ENCODE data around the gene WDTC1.

Gene WDTC1

GRCh38 chr1:27339213-27339612 is 104.8 kb downstream of the WDTC1 start:
- H3K4me2 ChIP-seq (ENCODE audit: low read depth, low read length) = no peak overlapping the region
- no peaks in the 10 kb centered on the region for H3K79me2 ChIP-seq (ENCODE audit: low read length)
- no peak overlapping the region for H3K27ac ChIP-seq (ENCODE audit: low read length)
- no peaks in the 10 kb centered on the region for H4K20me1 ChIP-seq (ENCODE audit: insufficient read depth, low read length)
- no peak overlapping the region for H3K9ac ChIP-seq (ENCODE audit: low read length)
- no peak overlapping the region for H2AFZ ChIP-seq (ENCODE audit: low read length)
- TF ChIP-seq, protein P1, sequence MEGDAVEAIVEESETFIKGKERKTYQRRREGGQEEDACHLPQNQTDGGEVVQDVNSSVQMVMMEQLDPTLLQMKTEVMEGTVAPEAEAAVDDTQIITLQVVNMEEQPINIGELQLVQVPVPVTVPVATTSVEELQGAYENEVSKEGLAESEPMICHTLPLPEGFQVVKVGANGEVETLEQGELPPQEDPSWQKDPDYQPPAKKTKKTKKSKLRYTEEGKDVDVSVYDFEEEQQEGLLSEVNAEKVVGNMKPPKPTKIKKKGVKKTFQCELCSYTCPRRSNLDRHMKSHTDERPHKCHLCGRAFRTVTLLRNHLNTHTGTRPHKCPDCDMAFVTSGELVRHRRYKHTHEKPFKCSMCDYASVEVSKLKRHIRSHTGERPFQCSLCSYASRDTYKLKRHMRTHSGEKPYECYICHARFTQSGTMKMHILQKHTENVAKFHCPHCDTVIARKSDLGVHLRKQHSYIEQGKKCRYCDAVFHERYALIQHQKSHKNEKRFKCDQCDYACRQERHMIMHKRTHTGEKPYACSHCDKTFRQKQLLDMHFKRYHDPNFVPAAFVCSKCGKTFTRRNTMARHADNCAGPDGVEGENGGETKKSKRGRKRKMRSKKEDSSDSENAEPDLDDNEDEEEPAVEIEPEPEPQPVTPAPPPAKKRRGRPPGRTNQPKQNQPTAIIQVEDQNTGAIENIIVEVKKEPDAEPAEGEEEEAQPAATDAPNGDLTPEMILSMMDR (IDR thresholded peaks at IDR 0.05; ENCODE audit: low read length) = no peak
- TF ChIP-seq EZH2phosphoT487 (IDR thresholded peaks at IDR 0.05; ENCODE audit: low read length) (no peak), EZH2 (optimal IDR thresholded peaks at IDR 0.05; ENCODE audit: low read depth, low read length) (no peak)
- no peak overlapping the region for H3K4me3 ChIP-seq (ENCODE audit: low read length)
- H3K27me3 ChIP-seq (replicated peaks; ENCODE audit: insufficient read depth, low read length) = no peaks in the 10 kb centered on the region
- peaks cover 13% of the 10 kb centered on the region for H3K4me1 ChIP-seq (ENCODE audit: low read length)
- no peaks in the 10 kb centered on the region; the same call in 1 of the 2 replicates for H3K36me3 ChIP-seq (replicated peaks; ENCODE audit: insufficient read depth, low read length)
- H3K9me3 ChIP-seq (replicated peaks; ENCODE audit: insufficient read depth, low read length) = no peaks in the 10 kb centered on the region
- no peaks in the 10 kb centered on the region for H3F3A ChIP-seq (ENCODE audit: insufficient read depth, low read length)
- no peak for DNase-seq
- H3K9me2 ChIP-seq (replicated peaks; ENCODE audit: insufficient read depth, low read length) = no peaks in the 10 kb centered on the region

DNA sequence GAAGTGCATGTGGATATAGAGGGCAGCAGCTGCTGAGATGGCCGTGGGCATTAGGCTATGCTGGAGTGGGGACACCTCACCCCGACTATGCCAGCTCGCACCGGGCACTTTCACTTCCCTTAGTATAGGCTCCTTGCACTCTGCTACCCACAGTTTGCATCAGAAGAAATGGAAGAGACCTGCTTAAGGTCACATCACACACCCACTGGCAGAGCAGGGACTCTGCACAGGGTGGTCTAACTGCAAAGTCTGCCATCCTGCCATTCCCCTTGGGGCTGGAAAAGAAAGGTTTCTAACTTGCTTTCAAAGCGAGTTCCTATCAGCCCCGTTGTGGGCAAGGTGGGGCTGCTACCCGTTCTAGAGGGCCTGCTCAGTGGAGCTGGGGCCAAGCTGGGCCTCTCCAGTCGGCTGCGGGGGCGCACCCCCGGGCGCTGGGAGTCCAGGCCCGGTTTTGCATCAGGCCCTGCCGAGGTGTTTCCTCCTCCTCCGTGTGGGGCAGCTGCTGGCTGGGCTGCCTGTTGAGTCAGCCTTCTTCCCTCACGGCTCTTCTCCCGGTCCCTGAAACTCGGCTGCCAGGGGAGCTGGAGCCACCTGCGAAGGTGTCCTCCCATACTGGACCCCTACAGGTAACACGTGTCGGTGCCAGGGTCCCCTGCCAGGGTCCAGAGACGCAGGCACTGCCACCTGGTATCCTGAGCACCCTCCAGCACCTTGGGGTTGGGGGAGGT is 107.3 kb downstream of the WDTC1 start, which contains the start of gene SYTL1:
TSS of gene SYTL1 (plus strand) at position 498 of the 728 bp plus-strand sequence. CDS start 3,313 bp downstream, outside the sequence.
- H3K4me3 ChIP-seq (ENCODE audit: low read length) = peak within 1 kb of the TSS; percentile 82
- DNase-seq = peak; percentile 66
- no peaks in the 10 kb centered on the region for H3K9me3 ChIP-seq (replicated peaks; ENCODE audit: insufficient read depth, low read length)
- H2AFZ ChIP-seq (ENCODE audit: low read length) = peak within 1 kb of the TSS; percentile 97
- H3K4me2 ChIP-seq (ENCODE audit: low read depth, low read length) = peak within 1 kb of the TSS; percentile 99
- H3K27ac ChIP-seq (ENCODE audit: low read length) = no peak within 1 kb of the TSS
- H3K79me2 ChIP-seq (ENCODE audit: low read length) = no peaks in the 10 kb centered on the region
- H4K20me1 ChIP-seq (ENCODE audit: insufficient read depth, low read length) = no peaks in the 10 kb centered on the region
- peaks cover 13% of the 10 kb centered on the region for H3K4me1 ChIP-seq (ENCODE audit: low read length)
- H3F3A ChIP-seq (ENCODE audit: insufficient read depth, low read length) = no peaks in the 10 kb centered on the region
- H3K9ac ChIP-seq (ENCODE audit: low read length) = peak within 1 kb of the TSS; percentile 58; the same call in 1 of the 2 replicates
- TF ChIP-seq, protein P1 (IDR thresholded peaks at IDR 0.05; ENCODE audit: low read length) = no peak
- TF ChIP-seq EZH2phosphoT487 (IDR thresholded peaks at IDR 0.05; ENCODE audit: low read length) (no peak), EZH2 (optimal IDR thresholded peaks at IDR 0.05; ENCODE audit: low read depth, low read length) (no peak)
- H3K27me3 ChIP-seq (replicated peaks; ENCODE audit: insufficient read depth, low read length) = no peaks in the 10 kb centered on the region
- no peaks in the 10 kb centered on the region for H3K9me2 ChIP-seq (replicated peaks; ENCODE audit: insufficient read depth, low read length)
- no peaks in the 10 kb centered on the region for H3K36me3 ChIP-seq (replicated peaks; ENCODE audit: insufficient read depth, low read length)

GRCh38 chr1:27342391-27342777 is 108.0 kb downstream of the WDTC1 start:
- Histone ChIP-seq H3K9ac (ENCODE audit: low read length) (peak overlapping the region; percentile 58; the same call in 1 of the 2 replicates), H3K36me3 (replicated peaks; ENCODE audit: insufficient read depth, low read length) (no peaks in the 10 kb centered on the region), H3K79me2 (ENCODE audit: low read length) (no peaks in the 10 kb centered on the region), H3K4me1 (ENCODE audit: low read length) (peaks cover 13% of the 10 kb centered on the region), H3K27ac (ENCODE audit: low read length) (no peak overlapping the region), H3F3A (ENCODE audit: insufficient read depth, low read length) (no peaks in the 10 kb centered on the region), H3K9me3 (replicated peaks; ENCODE audit: insufficient read depth, low read length) (no peaks in the 10 kb centered on the region), H4K20me1 (ENCODE audit: insufficient read depth, low read length) (no peaks in the 10 kb centered on the region), H3K4me3 (ENCODE audit: low read length) (peak overlapping the region; percentile 82), H2AFZ (ENCODE audit: low read length) (peak overlapping the region; percentile 97), H3K9me2 (replicated peaks; ENCODE audit: insufficient read depth, low read length) (no peaks in the 10 kb centered on the region), H3K4me2 (ENCODE audit: low read depth, low read length) (peak overlapping the region; percentile 99), H3K27me3 (replicated peaks; ENCODE audit: insufficient read depth, low read length) (no peaks in the 10 kb centered on the region)
- DNase-seq = no peak
- TF ChIP-seq, protein P1 (IDR thresholded peaks at IDR 0.05; ENCODE audit: low read length) = no peak
- TF ChIP-seq EZH2 (optimal IDR thresholded peaks at IDR 0.05; ENCODE audit: low read depth, low read length) = no peak
- TF ChIP-seq EZH2phosphoT487 (IDR thresholded peaks at IDR 0.05; ENCODE audit: low read length) = no peak

Measured in MM.1S (cell line).